ENCODE results near the gene BLACAT1. TPM values are rescaled to one million over a fixed set of nuclear protein-coding genes. Genes with fewer than 3 reads are reported as not detected.

The BLACAT1 gene
- total RNA-seq, 4 donors from 2014 or later, result 0.53 to 3.6 (median 1.5) TPM; not detected in 1

- TF ChIP-seq POLR2A (IDR thresholded peaks at IDR 0.05) (no peak), CTCF (IDR thresholded peaks at IDR 0.05) (no peak)
- Histone ChIP-seq H3K4me3 (peak overlapping the region in 1 of 4 donors; percentile 28), H3K27ac (no peak overlapping the region), H3K36me3 (no peaks in the 10 kb centered on the region), H3K27me3 (no peaks in the 10 kb centered on the region), H3K4me1 (peaks cover 0 to 36% (median 24%) of the 10 kb centered on the region in 4 donors), H3K9me3 (no peaks in the 10 kb centered on the region)
- DNase-seq, result no peak
These were observed 10.8 kb downstream of the BLACAT1 start for GRCh38 chr1:205444931-205445645.

GRCh38 chr1:205444300-205444930 lies 11.4 kb downstream of the BLACAT1 start:
- H3K27ac ChIP-seq, result no peak overlapping the region
- DNase-seq, result no peak

GRCh38 chr1:205443585-205444299 lies 12.1 kb downstream of the BLACAT1 start:
- TF ChIP-seq CTCF (IDR thresholded peaks at IDR 0.05), result no peak
- no peak for TF ChIP-seq POLR2A (IDR thresholded peaks at IDR 0.05)
- no peak for DNase-seq
- H3K4me1 ChIP-seq, result peaks cover 0 to 36% (median 21%) of the 10 kb centered on the region in 4 donors

More at GRCh38 chr1:205444300-205444930, 11.4 kb downstream of the BLACAT1 start:
- Histone ChIP-seq H3K36me3 (no peaks in the 10 kb centered on the region), H3K4me1 (peaks cover 0 to 33% (median 21%) of the 10 kb centered on the region in 4 donors), H3K9me3 (no peaks in the 10 kb centered on the region), H3K27me3 (no peaks in the 10 kb centered on the region), H3K4me3 (peak overlapping the region in 1 of 4 donors; percentile 28)
- TF ChIP-seq CTCF (IDR thresholded peaks at IDR 0.05) (no peak), POLR2A (IDR thresholded peaks at IDR 0.05) (no peak)

GRCh38 chr1:205442051-205442725 lies 13.7 kb downstream of the BLACAT1 start:
- DNase-seq, result peak in 2 of 3 donors; percentile 46 to 53
- Histone ChIP-seq H3K9me3 (no peaks in the 10 kb centered on the region), H3K36me3 (no peaks in the 10 kb centered on the region), H3K4me1 (peaks cover 0 to 41% (median 21%) of the 10 kb centered on the region in 4 donors), H3K27me3 (no peaks in the 10 kb centered on the region), H3K27ac (peak overlapping the region in 2 of 4 donors; percentile 66 to 73), H3K4me3 (no peak overlapping the region)
- TF ChIP-seq POLR2A (IDR thresholded peaks at IDR 0.05) (no peak), CTCF (IDR thresholded peaks at IDR 0.05) (no peak)

More at GRCh38 chr1:205443585-205444299, 12.1 kb downstream of the BLACAT1 start:
- Histone ChIP-seq H3K36me3 (no peaks in the 10 kb centered on the region), H3K9me3 (no peaks in the 10 kb centered on the region), H3K4me3 (no peak overlapping the region), H3K27me3 (no peaks in the 10 kb centered on the region), H3K27ac (no peak overlapping the region)

- Histone ChIP-seq H3K36me3 (no peaks in the 10 kb centered on the region), H3K27ac (peak overlapping the region; percentile 60 to 73 (median 68)), H3K4me3 (no peak overlapping the region), H3K9me3 (no peaks in the 10 kb centered on the region), H3K27me3 (no peaks in the 10 kb centered on the region), H3K4me1 (peaks cover 0 to 41% (median 21%) of the 10 kb centered on the region in 4 donors)
- peak in 1 of 3 donors; percentile 47 for DNase-seq
- TF ChIP-seq CTCF (IDR thresholded peaks at IDR 0.05) (no peak), POLR2A (IDR thresholded peaks at IDR 0.05) (no peak)
These were observed 14.2 kb downstream of the BLACAT1 start for GRCh38 chr1:205441716-205442050.

All from Peyer's patch (tissue), 4 donors.